Measurements from ENCODE around the gene GRIN2D. TPM values are rescaled to one million over a fixed set of nuclear protein-coding genes. Genes with fewer than 3 reads are reported as not detected.
A peak's percentile ranks its signal among the peaks of the same experiment; 100 is the strongest.
"Not testable (repeated sequence)": the region's sequence is repeated elsewhere in the genome, so short reads cannot be mapped to it uniquely, and the experiment has no call there.

GRIN2D gene
- total RNA-seq, 2 donors from 2014 or later, result 0.39 to 0.46 TPM

DNA sequence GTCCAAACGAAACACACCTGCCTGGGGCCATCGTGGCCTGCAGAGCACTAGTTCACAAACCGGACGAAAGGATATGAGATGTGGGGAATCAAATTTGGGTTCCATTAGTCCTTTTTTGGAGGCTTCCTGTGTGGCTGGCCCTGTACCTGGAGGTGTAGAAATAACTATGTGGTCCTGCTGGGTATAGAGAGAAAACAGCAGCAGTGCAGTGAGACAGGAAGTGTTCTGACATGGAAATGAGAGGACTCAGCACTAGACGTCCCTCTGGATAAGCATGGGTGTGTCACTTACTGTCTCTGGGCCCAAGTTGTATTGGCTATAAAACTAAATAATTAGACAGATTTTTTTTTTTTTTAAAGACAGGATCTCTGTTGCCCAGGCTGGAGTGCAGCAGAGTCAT is 14.4 kb upstream of the GRIN2D start:
- Mint-ChIP-seq H3K4me1 (ENCODE audit: low read depth) (no peaks in the 10 kb centered on the region), H3K4me3 (no peak overlapping the region), H3K27ac (no peak overlapping the region), H3K27me3 (ENCODE audit: low read depth) (no peaks in the 10 kb centered on the region), H3K36me3 (ENCODE audit: insufficient read depth in 2 of 2) (peaks cover 0 to 4% of the 10 kb centered on the region in 2 donors), H3K9me3 (no peaks in the 10 kb centered on the region)
- ATAC-seq (replicated peaks in 1 of 2) (no peak), DNase-seq (no peak)

DNA sequence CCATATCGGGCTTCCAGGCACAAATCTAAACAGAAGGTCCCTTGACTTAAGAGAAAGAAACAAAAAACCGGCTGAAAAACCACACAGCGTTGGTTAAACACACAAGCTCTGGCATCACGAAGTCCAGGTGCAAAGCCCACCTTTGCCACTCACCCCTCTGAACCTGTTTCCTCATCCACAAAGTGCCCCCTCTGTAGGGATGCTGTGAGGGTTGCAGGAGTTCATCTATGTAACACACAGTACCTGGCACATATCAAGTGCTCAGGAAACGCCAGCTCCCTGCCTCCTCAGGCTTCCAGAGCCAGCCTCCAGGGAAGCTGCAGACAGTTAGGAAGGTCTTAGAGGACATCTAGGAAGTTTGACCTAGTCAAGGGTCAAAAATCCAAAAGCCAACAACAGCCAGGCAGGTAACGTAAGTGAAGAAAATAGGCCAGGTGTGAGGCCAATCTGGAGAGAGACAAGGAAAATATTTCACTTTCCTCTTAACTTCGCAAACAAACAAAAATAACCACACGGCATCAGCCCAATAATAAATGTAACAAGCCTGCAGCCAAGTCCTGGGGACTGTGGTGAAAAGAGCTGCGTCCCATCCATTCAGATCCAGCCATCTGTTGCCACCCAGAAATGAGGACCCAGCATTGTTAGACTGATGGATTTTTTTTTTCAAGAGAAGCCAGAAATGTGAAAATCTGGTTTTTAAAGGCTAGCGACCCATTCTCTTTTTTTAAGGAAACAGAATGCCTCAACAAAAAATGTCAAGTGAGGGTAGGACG is 12.1 kb upstream of the GRIN2D start:
- H3K4me1 Mint-ChIP-seq (ENCODE audit: low read depth), result no peaks in the 10 kb centered on the region
- no peak overlapping the region for H3K4me3 Mint-ChIP-seq
- ATAC-seq (replicated peaks in 1 of 2) (no peak), DNase-seq (no peak)
- no peaks in the 10 kb centered on the region for H3K9me3 Mint-ChIP-seq
- H3K27ac Mint-ChIP-seq, result no peak overlapping the region
- no peaks in the 10 kb centered on the region for H3K27me3 Mint-ChIP-seq (ENCODE audit: low read depth)
- H3K36me3 Mint-ChIP-seq (ENCODE audit: insufficient read depth in 2 of 2), result peaks cover 0 to 8% of the 10 kb centered on the region in 2 donors

DNA sequence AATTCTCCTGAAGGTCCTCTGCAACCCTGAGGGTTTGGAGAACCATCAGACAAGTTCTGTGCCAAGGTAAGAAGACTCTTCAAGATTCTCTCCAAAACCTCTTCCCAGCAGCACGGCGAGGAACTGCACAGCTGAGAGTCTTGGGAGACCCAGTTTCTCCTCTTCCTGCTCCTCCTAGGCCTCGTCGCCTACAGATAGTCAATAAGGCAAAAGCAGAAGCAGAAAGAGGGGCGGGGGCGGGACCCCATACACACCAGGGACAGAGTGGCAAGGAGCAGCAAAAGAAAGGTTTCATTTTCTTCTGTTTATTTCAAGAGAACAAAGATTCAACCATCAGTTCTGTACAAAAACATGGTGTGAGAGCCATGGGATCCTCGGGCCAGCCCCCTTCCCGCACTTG is 11.2 kb upstream of the GRIN2D start:
- Mint-ChIP-seq H3K9me3 (no peaks in the 10 kb centered on the region), H3K4me3 (no peak overlapping the region), H3K27me3 (ENCODE audit: low read depth) (no peaks in the 10 kb centered on the region), H3K4me1 (ENCODE audit: low read depth) (no peaks in the 10 kb centered on the region), H3K36me3 (ENCODE audit: insufficient read depth in 2 of 2) (peaks cover 1 to 8% of the 10 kb centered on the region in 2 donors), H3K27ac (no peak overlapping the region)
- ATAC-seq (replicated peaks in 1 of 2), result no peak
- no peak for DNase-seq

GRCh38 chr19:48385461-48386087 is 7.9 kb upstream of the GRIN2D start:
- Mint-ChIP-seq H3K4me1 (ENCODE audit: low read depth) (peaks cover 12% of the 10 kb centered on the region), H3K9me3 (no peaks in the 10 kb centered on the region), H3K4me3 (no peak overlapping the region), H3K27me3 (ENCODE audit: low read depth) (no peaks in the 10 kb centered on the region), H3K36me3 (ENCODE audit: insufficient read depth in 2 of 2) (peaks cover 5 to 17% of the 10 kb centered on the region in 2 donors), H3K27ac (no peak overlapping the region)
- DNase-seq (no peak), ATAC-seq (replicated peaks in 1 of 2) (no peak)

- DNase-seq (no peak), ATAC-seq (replicated peaks in 1 of 2) (no peak)
- H3K27me3 Mint-ChIP-seq (ENCODE audit: low read depth), result peaks cover 5% of the 10 kb centered on the region
- peaks cover 5 to 15% of the 10 kb centered on the region in 2 donors for H3K36me3 Mint-ChIP-seq (ENCODE audit: insufficient read depth in 2 of 2)
- no peaks in the 10 kb centered on the region for H3K9me3 Mint-ChIP-seq
- peaks cover 16% of the 10 kb centered on the region for H3K4me1 Mint-ChIP-seq (ENCODE audit: low read depth)
- no peak overlapping the region for H3K4me3 Mint-ChIP-seq
- H3K27ac Mint-ChIP-seq, result no peak overlapping the region
Measured at GRCh38 chr19:48386981-48387380, 6.5 kb upstream of the GRIN2D start.

GRCh38 chr19:48390188-48391099 is 3.0 kb upstream of the GRIN2D start:
- Mint-ChIP-seq H3K36me3 (ENCODE audit: insufficient read depth in 2 of 2) (peaks cover 5 to 9% of the 10 kb centered on the region in 2 donors), H3K4me1 (ENCODE audit: low read depth) (peaks cover 30% of the 10 kb centered on the region), H3K27ac (peak overlapping the region; percentile 93), H3K27me3 (ENCODE audit: low read depth) (peaks cover 32% of the 10 kb centered on the region), H3K4me3 (peak overlapping the region; percentile 91 to 98), H3K9me3 (no peaks in the 10 kb centered on the region)
- ATAC-seq (replicated peaks in 1 of 2) (peak; percentile 64 to 67), DNase-seq (peak; percentile 69)

- H3K4me3 Mint-ChIP-seq, result peak within 1 kb of the TSS; percentile 91 to 98
- peaks cover 36% of the 10 kb centered on the region for H3K4me1 Mint-ChIP-seq (ENCODE audit: low read depth)
- H3K36me3 Mint-ChIP-seq (ENCODE audit: insufficient read depth in 2 of 2), result peaks cover 5 to 9% of the 10 kb centered on the region in 2 donors
- peaks cover 42% of the 10 kb centered on the region for H3K27me3 Mint-ChIP-seq (ENCODE audit: low read depth)
- H3K27ac Mint-ChIP-seq, result peak within 1 kb of the TSS; percentile 93
- ATAC-seq (replicated peaks in 1 of 2) (peak; percentile 79 to 85), DNase-seq (peak; percentile 72 to 87)
- H3K9me3 Mint-ChIP-seq, result no peaks in the 10 kb centered on the region
Measured at GRCh38 chr19:48391100-48392005, 2.1 kb upstream of the GRIN2D start, which contains the start of gene KDELR1. Gene KDELR1 (minus strand): TSS chr19:48391551. CDS start chr19:48391358, 193 bp downstream.

DNA sequence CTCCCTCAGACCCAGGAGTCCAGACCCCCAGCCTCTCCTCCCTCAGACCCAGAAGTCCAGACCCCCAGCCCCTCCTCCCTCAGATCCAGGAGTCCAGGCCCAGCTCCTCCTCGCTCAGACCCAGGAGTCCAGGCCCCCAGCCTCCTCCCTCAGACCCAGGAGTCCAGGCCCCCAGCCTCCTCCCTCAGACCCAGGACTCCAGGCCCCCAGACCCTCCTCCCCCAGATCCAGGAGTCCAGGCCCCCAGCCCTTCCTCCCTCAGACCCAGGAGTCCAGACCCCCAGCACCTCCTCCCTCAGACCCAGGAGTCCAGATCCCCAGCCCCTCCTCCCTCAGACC is 1.5 kb upstream of the GRIN2D start:
- ATAC-seq (replicated peaks in 1 of 2); H3K9me3 Mint-ChIP-seq; H3K27ac Mint-ChIP-seq; H3K36me3 Mint-ChIP-seq (ENCODE audit: insufficient read depth in 2 of 2); DNase-seq: not testable (repeated sequence)
- Mint-ChIP-seq H3K4me1 (ENCODE audit: low read depth) (peaks cover 36% of the 10 kb centered on the region), H3K27me3 (ENCODE audit: low read depth) (peaks cover 48% of the 10 kb centered on the region), H3K4me3 (peak overlapping the region in 1 of 2 donors; percentile 98)

DNA sequence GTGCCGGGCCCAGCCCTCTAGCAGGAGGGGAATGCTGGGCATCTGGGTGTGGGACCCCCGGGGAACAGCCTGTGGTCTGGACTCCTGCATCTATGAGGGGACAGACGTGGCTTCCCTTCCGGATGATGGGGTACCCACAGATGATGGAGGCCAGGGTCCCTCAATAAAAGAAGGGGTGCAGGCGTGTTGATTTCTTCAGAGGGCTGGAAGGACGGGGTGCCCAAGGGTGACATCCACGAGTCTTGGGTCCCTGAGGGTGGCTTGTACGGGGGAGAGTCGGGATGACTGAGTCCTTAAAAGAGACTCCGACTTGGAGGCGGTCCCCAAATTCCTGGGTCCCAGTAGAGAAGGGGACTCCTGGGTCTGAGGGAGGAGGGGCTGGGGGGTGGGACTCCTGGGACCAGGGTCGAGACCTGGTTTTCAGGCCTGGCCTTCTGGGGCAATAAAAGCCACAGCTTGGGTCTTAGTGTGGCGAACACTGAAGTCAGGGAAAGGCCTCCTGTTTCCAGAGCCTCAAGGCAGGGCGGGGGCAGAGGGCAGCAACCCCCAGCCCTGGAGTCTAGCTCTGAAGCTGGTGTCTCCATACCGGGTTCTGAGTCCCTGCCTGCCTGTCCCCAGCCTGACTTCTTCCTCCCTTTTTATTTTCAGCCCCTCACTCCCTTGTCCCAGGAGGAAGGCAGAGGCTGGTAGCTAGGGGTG is 459 bp upstream of the GRIN2D start:
- Mint-ChIP-seq H3K9me3 (no peaks in the 10 kb centered on the region), H3K36me3 (ENCODE audit: insufficient read depth in 2 of 2) (peaks cover 11 to 16% of the 10 kb centered on the region in 2 donors), H3K27me3 (ENCODE audit: low read depth) (peaks cover 58% of the 10 kb centered on the region), H3K27ac (no peak overlapping the region), H3K4me1 (ENCODE audit: low read depth) (peaks cover 46% of the 10 kb centered on the region), H3K4me3 (peak overlapping the region; percentile 33 to 42)
- DNase-seq (no peak), ATAC-seq (replicated peaks in 1 of 2) (no peak)

DNA sequence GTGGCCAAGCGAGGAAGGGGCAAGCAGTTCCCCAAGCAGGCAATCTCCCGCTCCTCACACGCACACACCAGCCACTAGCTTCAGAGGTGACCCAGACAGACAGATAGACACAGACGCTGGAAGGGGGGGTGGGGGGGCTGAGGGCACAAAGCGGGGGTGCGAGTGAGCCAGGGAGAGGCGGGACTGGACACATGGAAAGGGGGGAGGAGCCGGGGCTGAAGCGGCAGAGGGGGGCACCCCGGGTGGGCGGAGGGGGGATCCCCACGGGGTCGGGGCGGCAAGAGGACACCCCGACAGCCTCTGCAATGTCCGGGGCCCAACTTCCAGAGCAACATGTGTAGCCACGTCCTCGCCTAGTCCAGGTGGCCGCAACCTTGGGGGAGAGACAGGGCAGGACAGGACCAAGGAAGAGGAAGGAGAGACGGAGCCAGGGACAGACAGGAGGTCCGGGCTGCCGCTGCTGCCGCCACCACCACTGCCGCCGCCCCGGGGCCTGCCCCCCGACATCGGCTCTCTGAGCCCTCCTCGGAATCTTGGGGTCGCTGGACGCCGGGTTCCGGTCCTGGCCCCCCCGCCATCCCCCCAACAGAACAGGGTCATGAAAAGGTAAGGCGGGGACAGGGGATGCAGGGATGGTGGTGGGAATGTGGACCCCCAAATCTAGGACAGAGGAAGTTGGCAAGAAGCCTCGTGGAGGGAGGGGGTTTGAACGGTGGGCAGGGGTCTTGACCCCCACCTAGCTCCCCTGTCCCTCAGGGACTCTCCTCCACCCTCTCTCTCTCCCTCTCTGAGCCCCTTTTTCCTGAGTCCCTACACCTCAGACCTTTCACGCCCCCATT is 1.1 kb downstream of the GRIN2D start:
- H3K4me1 Mint-ChIP-seq (ENCODE audit: low read depth), result peaks cover 50% of the 10 kb centered on the region
- no peak overlapping the region for H3K27ac Mint-ChIP-seq
- H3K4me3 Mint-ChIP-seq, result peak overlapping the region; percentile 73 to 76
- H3K27me3 Mint-ChIP-seq (ENCODE audit: low read depth), result peaks cover 61% of the 10 kb centered on the region
- no peak for DNase-seq
- ATAC-seq (replicated peaks in 1 of 2), result no peak
- H3K36me3 Mint-ChIP-seq (ENCODE audit: insufficient read depth in 2 of 2), result peaks cover 9 to 10% of the 10 kb centered on the region in 2 donors
- H3K9me3 Mint-ChIP-seq, result peaks cover 0 to 4% of the 10 kb centered on the region in 2 donors

DNA sequence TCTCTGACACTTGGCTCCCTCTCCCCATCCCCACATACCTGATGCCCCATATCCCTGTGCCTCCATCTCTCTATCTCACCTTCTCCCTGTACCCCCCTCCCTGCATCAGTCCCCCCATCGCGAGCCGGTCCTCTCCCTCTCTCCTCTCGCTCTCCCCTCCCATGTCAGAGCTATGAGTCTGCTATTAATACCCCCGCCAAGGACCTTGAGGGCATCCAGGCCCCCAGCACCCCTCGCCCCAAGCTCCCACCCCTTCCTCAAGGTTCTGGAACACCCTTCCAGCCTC is 1.6 kb downstream of the GRIN2D start:
- H3K4me1 Mint-ChIP-seq (ENCODE audit: low read depth), result peaks cover 54% of the 10 kb centered on the region
- ATAC-seq (replicated peaks in 1 of 2) (no peak), DNase-seq (no peak)
- peaks cover 9 to 10% of the 10 kb centered on the region in 2 donors for H3K36me3 Mint-ChIP-seq (ENCODE audit: insufficient read depth in 2 of 2)
- H3K27me3 Mint-ChIP-seq (ENCODE audit: low read depth), result peaks cover 61% of the 10 kb centered on the region
- H3K9me3 Mint-ChIP-seq, result peaks cover 0 to 4% of the 10 kb centered on the region in 2 donors
- no peak overlapping the region for H3K27ac Mint-ChIP-seq
- H3K4me3 Mint-ChIP-seq, result peak overlapping the region; percentile 10 to 76
